Hematopoietic multipotent progenitor cell (in vitro differentiated cells): Measurements from ENCODE around the gene RABL2A. TPM values are rescaled to one million over a fixed set of nuclear protein-coding genes. Genes with fewer than 3 reads are reported as not detected.
"Not testable (repeated sequence)": the region's sequence is repeated elsewhere in the genome, so short reads cannot be mapped to it uniquely, and the experiment has no call there.

Experiments
- DNase-seq, 3 donors: peaks; one replicate each; pipeline ENCODE4 v3.0.0-alpha.2; 2011 to 2015; ENCODE audit warnings: low read depth in 2 of 3, low spot score in 2 of 3
- total RNA-seq: library from RNA; depleted of rRNA; stranded (reverse); fragments of >200 nt; gene quantifications from one replicate; pipeline ENCODE4 v1.2.3, GENCODE V29; 2012

The RABL2A gene
- 18.6 TPM for total RNA-seq

- peak; percentile 67 to 80 (median 78) for DNase-seq
These were observed at the start of gene RABL2A for GRCh38 chr2:113626616-113627330. Gene RABL2A, plus strand, starts transcription at chr2:113627266. Its CDS starts 1,341 bp downstream, at chr2:113628607.

- DNase-seq: not testable (repeated sequence)
These were observed 48.6 kb upstream of the RABL2A start for GRCh38 chr2:113578508-113578907.

DNA sequence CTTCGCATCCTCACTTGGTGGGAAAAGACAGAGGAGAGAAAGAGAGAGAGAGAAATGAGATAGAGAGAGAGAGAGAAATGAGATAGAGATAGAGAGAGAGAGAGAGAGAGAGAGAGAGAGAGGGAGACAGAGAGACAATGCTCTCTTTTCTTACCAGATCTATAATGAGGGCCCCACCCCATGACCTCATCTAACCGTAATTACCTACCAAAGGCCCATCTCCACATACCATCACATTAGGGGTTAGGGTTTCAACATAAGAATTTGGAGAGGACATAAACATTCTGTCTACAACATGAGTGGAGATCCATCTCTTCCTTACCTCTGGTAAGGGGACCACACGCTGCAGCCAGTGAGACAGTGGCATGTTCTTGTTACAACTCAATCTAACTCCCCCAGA lies 44.6 kb upstream of the RABL2A start:
- DNase-seq: not testable (repeated sequence)

DNA sequence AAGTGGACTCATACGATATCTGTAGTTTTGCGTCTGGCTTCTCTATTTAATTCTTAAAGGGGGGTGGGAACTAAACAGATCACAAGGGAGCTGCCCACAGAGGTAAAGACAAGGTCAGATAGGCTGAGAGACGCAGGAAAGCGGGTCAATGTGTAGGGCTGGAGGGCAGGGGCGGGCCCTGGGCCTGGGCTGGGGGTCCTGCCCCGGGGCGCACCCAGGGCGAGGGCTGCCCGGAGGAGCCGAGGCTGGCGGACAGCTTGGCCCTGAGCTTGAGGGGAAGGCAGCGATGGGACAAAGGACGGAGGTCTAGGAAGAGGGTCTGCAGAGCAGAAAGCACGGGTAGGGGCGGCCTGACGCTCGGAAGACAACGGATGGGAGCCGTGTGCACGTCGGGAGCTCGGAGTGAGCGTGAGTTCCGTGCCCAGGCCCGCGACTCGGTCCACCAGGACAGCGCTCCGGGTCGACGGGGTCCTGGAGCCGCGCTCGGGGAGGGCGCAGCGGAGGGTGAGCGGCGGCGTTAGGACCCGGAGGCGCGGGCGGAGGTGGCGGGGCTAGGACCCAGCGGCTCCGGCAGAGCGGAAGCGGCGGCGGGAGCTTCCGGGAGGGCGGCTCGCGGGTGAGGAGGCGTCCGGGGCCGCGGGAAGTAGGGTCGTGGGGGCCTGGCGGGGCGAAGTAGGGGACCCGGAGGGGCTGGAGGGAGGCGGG lies 43.4 kb upstream of the RABL2A start:
- peak; percentile 45 to 80 (median 79) for DNase-seq

DNA sequence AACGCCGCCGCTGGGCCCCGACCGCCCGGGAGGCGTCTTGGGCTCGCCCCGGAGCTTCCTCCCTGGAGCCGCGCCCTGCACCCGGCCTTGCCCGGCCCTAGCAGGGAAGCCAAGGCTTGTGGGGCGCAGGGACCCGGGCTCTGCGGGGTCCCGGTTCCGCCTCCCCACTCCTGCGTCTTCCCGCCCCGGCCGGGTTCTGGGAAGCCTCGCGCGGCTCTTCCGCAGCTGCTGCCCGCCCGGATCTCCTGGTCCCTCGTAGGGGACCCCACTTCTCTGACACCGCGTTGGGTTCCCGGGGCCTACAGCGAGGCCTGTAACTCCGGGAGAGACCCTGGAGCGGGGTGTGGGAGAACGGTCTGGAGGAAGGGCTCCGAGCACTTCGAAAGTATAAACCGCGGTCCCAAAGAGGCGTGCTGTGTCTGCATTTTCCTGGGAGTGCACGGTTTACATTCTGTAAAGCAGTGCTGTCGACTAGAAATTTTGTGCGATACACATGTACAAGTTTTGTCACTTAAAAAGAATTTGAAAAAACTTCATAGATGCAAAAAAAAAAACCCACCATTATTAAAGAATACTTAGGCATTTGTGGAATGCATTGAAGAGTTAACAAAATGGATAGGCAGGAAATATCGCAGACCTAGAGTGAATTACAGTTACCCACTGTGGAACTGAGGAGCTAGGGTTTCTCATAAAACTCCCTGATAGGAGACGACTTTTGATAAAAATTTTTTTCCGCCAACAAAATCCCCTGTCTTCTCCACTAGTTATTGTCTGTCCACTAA lies 42.6 kb upstream of the RABL2A start:
- not testable (repeated sequence) for DNase-seq

- DNase-seq: peak in 2 of 3 donors; percentile 53 to 67
These were observed 39.9 kb upstream of the RABL2A start for GRCh38 chr2:113587201-113587600.

DNA sequence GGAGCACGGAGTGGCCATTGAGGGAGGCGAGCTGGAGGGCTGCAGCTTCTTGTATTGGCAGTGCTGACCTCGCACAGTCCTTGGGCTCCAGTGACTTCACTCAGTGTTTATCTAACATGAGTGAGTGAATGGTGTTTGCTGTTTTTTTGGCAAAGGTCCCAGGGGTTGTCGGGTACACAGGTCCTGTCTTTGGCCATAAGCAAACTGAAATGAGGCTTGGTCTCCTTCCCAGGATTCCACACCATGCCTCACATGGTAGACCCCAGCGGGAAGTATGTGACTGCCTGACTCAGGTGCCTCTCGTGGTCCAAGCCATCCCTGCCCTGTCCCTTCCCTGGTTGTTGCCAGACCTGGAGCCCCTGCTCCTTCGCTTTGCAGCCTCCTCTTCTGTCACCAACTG lies 37.5 kb upstream of the RABL2A start:
- not testable (repeated sequence) for DNase-seq

GRCh38 chr2:113591926-113592325 lies 35.1 kb upstream of the RABL2A start:
- not testable (repeated sequence) for DNase-seq

GRCh38 chr2:113593280-113593679 lies 33.8 kb upstream of the RABL2A start:
- DNase-seq: not testable (repeated sequence)

DNA sequence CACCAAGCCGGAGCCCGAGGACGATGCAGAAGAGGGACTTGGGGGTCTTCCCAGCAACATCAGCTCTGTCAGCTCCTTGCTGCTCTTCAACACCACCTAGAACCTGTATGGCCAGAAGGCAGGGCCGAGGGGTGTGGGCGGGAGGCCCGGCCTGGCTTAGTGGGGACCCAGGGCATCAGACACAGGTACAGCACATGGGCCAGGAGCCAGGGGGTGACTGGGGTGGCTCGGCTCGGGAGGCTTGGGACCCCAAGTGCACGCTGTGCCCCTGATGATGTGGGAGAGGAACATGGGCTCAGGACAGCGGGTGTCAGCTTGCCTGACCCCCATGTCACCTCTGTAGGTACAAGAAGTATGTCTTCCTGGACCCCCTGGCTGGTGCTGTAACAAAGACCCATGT lies 31.3 kb upstream of the RABL2A start:
- DNase-seq: not testable (repeated sequence)

GRCh38 chr2:113597164-113597563 lies 29.9 kb upstream of the RABL2A start:
- DNase-seq: not testable (repeated sequence)

- peak in 1 of 3 donors; percentile 16 for DNase-seq
These were observed 29.5 kb upstream of the RABL2A start for GRCh38 chr2:113597572-113597971.

DNA sequence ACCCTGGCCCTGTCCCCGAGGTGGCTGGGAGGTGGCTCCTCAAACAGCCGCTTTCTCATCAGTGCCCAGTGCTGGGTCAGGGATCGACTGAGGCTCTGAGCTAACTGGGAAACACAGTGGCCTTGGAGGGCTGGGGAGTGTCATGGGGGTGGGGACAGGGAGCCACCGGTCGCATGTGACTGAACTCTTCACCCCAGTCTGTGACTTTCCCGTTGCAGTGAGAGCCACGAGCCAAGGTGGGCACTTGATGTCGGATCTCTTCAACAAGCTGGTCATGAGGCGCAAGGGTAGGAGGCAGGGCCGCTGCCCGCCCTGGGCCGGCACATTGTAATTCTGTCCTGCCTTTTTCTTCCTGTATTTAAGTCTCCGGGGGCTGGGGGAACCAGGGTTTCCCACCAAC lies 28.9 kb upstream of the RABL2A start:
- not testable (repeated sequence) for DNase-seq

- DNase-seq: not testable (repeated sequence)
These were observed 28.3 kb upstream of the RABL2A start for GRCh38 chr2:113598738-113599137.

- DNase-seq: not testable (repeated sequence)
These were observed 27.9 kb upstream of the RABL2A start for GRCh38 chr2:113599208-113599607.

DNA sequence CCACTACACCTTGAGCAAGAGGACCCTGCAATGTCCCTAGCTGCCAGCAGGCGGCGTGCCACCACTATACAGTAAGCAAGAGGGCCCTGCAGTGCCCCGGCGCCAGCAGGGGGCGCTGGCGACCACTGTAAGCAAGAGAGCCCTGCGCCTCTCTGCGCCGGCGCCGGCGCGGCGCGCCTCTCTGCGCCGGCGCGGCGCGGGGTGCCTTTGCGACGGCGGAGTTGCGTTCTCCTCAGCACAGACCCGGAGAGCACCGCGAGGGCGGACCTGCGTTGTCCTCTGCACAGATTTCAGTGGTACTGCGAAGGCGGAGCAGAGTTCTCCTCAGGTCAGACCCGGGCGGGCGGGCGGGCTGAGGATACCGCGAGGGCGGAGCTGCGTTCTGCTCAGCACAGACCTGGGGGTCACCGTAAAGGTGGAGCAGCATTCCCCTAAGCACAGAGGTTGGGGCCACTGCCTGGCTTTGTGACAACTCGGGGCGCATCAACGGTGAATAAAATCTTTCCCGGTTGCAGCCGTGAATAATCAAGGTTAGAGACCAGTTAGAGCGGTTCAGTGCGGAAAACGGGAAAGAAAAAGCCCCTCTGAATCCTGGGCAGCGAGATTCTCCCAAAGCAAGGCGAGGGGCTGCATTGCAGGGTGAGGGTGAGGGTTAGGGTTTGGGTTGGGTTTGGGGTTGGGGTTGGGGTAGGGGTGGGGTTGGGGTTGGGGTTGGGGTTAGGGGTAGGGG lies 24.9 kb upstream of the RABL2A start:
- DNase-seq: peak; percentile 25 to 66 (median 58)

- no peak for DNase-seq
These were observed 24.1 kb upstream of the RABL2A start for GRCh38 chr2:113602869-113603466.

- DNase-seq: peak in 2 of 3 donors; percentile 88 to 93
These were observed 23.5 kb upstream of the RABL2A start for GRCh38 chr2:113603467-113604084.

- peak; percentile 63 to 95 (median 91) for DNase-seq
These were observed 23.0 kb upstream of the RABL2A start for GRCh38 chr2:113604085-113604477.

- not testable (repeated sequence) for DNase-seq
These were observed 22.4 kb upstream of the RABL2A start for GRCh38 chr2:113604661-113605060.
